ENCODE data around the gene SLC23A3. TPM values are rescaled to one million over a fixed set of nuclear protein-coding genes. Genes with fewer than 3 reads are reported as not detected.

SLC23A3 gene
- total RNA-seq, 2 experiments from 2014 or later, result 1.1 to 1.6 TPM

DNA sequence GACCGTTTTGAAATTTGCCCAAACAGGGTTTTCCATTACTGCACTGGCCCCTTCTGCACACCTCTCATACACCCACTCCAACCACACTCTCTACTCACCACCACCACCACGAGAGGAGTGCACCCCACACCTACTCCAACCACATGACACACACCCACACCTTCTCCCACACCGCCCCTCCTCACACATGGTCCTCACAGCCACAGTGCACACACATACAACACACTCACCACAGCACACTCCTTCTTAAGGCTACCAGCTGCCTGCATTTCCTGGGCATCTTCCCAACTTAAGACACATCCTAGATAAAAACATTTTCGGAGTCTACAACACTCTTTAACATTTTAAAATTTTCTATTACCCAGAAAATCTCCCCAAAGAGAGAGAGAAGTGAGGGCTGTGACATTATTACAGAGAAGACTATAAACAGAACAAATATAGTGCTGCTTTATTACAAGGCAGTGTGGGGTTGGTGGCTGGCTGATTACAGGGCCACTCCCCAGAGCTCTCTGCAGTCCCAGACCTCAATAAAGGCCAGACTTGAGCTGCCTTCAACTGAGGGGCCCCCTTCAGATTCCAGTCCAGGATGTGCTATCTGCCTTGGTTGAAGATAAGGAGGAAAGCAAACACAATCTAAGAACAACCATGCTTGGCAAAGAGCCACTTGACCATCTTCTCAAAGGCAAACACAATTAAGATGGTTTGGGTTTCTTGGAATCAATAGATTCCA is 45.3 kb downstream of the SLC23A3 start:
- Mint-ChIP-seq H3K36me3 (ENCODE audit: low read depth) (peaks cover 2% of the 10 kb centered on the region), H3K4me3 (no peak overlapping the region)
- DNase-seq, result peak; percentile 32

DNA sequence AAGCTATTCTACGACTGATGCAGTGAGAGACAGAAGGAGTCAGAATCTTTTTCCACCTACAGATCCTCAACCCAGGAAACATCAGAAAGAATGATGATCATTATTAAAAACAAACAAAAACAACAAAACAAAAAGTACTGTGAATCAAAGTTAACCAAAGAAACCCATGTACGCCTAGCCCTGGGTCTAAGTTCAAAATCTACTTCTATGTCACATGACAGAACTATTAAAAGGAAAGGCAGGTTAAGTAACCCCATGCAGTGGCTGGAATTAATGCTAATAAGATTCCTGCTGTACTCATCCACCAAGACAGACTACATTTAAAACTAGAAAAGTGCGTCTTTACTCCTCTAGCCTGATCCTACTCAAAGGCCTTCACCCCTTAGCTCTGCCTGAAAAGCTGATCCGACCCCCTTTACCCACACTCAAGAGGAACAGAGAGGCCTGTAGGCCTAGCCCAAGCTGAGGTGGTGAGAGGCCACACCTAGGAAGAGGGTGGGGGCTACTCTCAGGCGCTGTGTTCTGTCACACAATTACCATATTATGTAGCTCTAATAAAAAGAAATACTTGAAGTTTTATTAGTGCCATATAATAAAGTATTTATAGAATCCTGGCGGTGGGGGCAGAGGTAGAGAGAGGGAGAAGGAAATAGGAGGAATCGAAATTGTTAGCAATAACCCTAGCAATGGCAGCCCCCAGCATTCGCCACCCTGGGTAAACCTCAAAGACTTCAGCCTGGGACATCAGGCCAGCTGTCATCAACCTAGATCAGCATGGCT is 46.3 kb downstream of the SLC23A3 start:
- no peaks in the 10 kb centered on the region for H3K27me3 Mint-ChIP-seq
- ATAC-seq (no peak), DNase-seq (no peak)
- no peaks in the 10 kb centered on the region for H3K9me3 Mint-ChIP-seq
- peaks cover 2% of the 10 kb centered on the region for H3K36me3 Mint-ChIP-seq (ENCODE audit: low read depth)
- no peak for TF ChIP-seq CTCF (IDR thresholded peaks at IDR 0.05)
- no peak overlapping the region for H3K27ac Mint-ChIP-seq
- ChIA-PET CTCF (interaction anchor here (0.7 to 19.0 kb wide), 12 partner anchors 10 to 143 kb away, joined by 3 to 431 read pairs (median 5); partner anchors contain the start of gene IHH), POLR2A (interaction anchor here (0.5 to 0.7 kb wide), 2 partner anchors 32 to 205 kb away, joined by 3 read pairs; no protein-coding TSS in a partner anchor)
- no peak overlapping the region for H3K4me3 Mint-ChIP-seq
- H3K4me1 Mint-ChIP-seq (ENCODE audit: low read depth), result peaks cover 23% of the 10 kb centered on the region
- intact Hi-C loops (cut with micrococcal nuclease), result no loop called here

More for the DNA sequence above, 45.3 kb downstream of the SLC23A3 start:
- CTCF ChIA-PET, result interaction anchor here (1.0 to 19.0 kb wide), 7 partner anchors 9 to 144 kb away, joined by 4 to 431 read pairs (median 7); partner anchors contain the start of gene IHH
- TF ChIP-seq CTCF (IDR thresholded peaks at IDR 0.05), result no peak
- peak; percentile 32 for ATAC-seq
- H3K4me1 Mint-ChIP-seq (ENCODE audit: low read depth), result peaks cover 23% of the 10 kb centered on the region
- intact Hi-C loops (cut with micrococcal nuclease), result no loop called here
- H3K9me3 Mint-ChIP-seq, result no peaks in the 10 kb centered on the region
- H3K27me3 Mint-ChIP-seq, result no peaks in the 10 kb centered on the region
- POLR2A ChIA-PET, result no interaction called here
- peak overlapping the region; percentile 16 for H3K27ac Mint-ChIP-seq

GRCh38 chr2:219122202-219122980 is 47.4 kb downstream of the SLC23A3 start:
- POLR2A ChIA-PET, result interaction anchor here (0.6 to 0.7 kb wide), 4 partner anchors 14 to 373 kb away, joined by 3 read pairs; partner anchors contain the start of gene DNPEP
- H3K9me3 Mint-ChIP-seq, result no peaks in the 10 kb centered on the region

GRCh38 chr2:219120082-219120481 is 49.7 kb downstream of the SLC23A3 start:
- ATAC-seq, result no peak
- CTCF ChIA-PET, result interaction anchor here (0.6 to 19.0 kb wide), 35 partner anchors 10 to 341 kb away, joined by 3 to 431 read pairs (median 6); partner anchors contain the start of genes CFAP65 and IHH

More at GRCh38 chr2:219122202-219122980, 47.4 kb downstream of the SLC23A3 start:
- ATAC-seq, result no peak
- CTCF ChIA-PET, result interaction anchor here (0.7 to 19.0 kb wide), 11 partner anchors 18 to 143 kb away, joined by 3 to 431 read pairs (median 4); partner anchors contain the start of gene IHH
- no peak overlapping the region for H3K4me3 Mint-ChIP-seq
- intact Hi-C loops (cut with micrococcal nuclease), result no loop called here
- DNase-seq, result no peak
- H3K27me3 Mint-ChIP-seq, result no peaks in the 10 kb centered on the region
- no peak overlapping the region for H3K27ac Mint-ChIP-seq
- H3K4me1 Mint-ChIP-seq (ENCODE audit: low read depth), result peaks cover 23% of the 10 kb centered on the region
- no peak for TF ChIP-seq CTCF (IDR thresholded peaks at IDR 0.05)
- peaks cover 2% of the 10 kb centered on the region for H3K36me3 Mint-ChIP-seq (ENCODE audit: low read depth)

More at GRCh38 chr2:219120082-219120481, 49.7 kb downstream of the SLC23A3 start:
- POLR2A ChIA-PET, result no interaction called here
- Mint-ChIP-seq H3K27me3 (no peaks in the 10 kb centered on the region), H3K27ac (no peak overlapping the region), H3K4me3 (no peak overlapping the region), H3K4me1 (ENCODE audit: low read depth) (peaks cover 16% of the 10 kb centered on the region), H3K36me3 (ENCODE audit: low read depth) (peaks cover 2% of the 10 kb centered on the region), H3K9me3 (no peaks in the 10 kb centered on the region)
- intact Hi-C loops (cut with micrococcal nuclease), result no loop called here
- no peak for DNase-seq
- no peak for TF ChIP-seq CTCF (IDR thresholded peaks at IDR 0.05)
